OCI-LY7 (cell line): Measurements from ENCODE around the gene DUOXA2.
"Not testable (repeated sequence)": the region's sequence is repeated elsewhere in the genome, so short reads cannot be mapped to it uniquely, and the experiment has no call there.

Experiments
- CTCF ChIP-seq: fragments of 200-600 bp; sonication (generic); conservative IDR thresholded peaks from 2 replicates; pipeline ENCODE4 v1.5.1; 2014; ENCODE audit warnings: mild to moderate bottlenecking, antibody characterized with exemption, low read length, moderate library complexity, mixed read lengths
- EZH2phosphoT487 ChIP-seq: fragments of 200-600 bp; sonication (generic); IDR thresholded peaks from 2 replicates; pipeline ENCODE4 v1.6.1; 2018; ENCODE audit warnings: low read depth, borderline replicate concordance, mild to moderate bottlenecking, mixed run types, antibody characterized with exemption, low read length, moderate library complexity, mixed read lengths

- not testable (repeated sequence) for TF ChIP-seq CTCF, EZH2phosphoT487
Observed at GRCh38 chr15:45073602-45074001, 40.5 kb upstream of the DUOXA2 start.
